Activated CD8-positive, alpha-beta memory T cell treated with anti-CD3 and anti-CD28 coated beads, Interleukin-2, amount 50 U/mL, for 48 hours (primary cell): ENCODE results near the gene BSND.
A peak's percentile ranks its signal among the peaks of the same experiment; 100 is the strongest.
"Not testable (repeated sequence)": the region's sequence is repeated elsewhere in the genome, so short reads cannot be mapped to it uniquely, and the experiment has no call there.

ENCODE experiments used
- DNase-seq: peaks from one replicate; pipeline ENCODE4 v3.0.0-alpha.2; 2020

BSND gene

DNA sequence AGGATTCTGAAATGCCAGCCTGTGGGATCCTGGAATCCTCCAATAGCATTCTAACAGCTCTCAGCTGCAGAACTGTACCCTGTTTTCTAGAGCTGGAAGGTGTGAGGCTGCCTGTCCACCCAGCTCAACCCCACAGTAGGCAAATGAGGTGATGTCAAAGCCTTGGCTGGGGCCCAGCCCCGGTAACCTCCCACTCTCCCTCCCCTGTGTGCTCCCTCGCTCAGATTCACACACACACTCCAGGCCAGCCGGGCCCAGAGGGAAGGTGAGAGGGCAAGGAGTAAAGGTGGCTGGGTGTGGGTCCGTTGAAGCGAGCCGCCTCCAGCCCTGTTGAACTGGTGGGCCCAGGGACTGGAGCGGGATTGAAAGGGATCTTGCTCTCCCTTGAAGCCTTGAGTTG lies at the start of gene BSND:
TSS of gene BSND (plus strand) at position 257 of the 400 bp plus-strand sequence. CDS start 254 bp downstream, outside the sequence.
- no peak for DNase-seq

DNA sequence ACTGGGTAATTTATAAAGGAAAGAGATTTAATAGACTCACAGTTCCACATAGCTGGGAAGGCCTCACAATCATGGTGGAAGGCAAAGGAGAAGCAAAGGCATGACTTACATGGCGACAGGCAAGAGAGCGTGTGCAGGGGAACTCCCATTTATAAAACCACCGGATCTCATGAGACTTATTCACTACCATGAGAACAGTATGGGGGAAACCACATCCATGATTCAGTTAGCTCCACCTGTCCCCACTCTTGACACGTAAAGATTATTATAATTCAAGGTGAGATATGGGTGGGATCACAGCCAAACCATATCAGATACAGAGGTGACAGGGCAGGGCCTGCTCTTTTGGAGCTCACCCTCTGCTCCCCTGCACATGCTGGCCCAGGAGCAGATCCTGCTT lies 49.7 kb upstream of the BSND start:
- DNase-seq, result no peak

DNA sequence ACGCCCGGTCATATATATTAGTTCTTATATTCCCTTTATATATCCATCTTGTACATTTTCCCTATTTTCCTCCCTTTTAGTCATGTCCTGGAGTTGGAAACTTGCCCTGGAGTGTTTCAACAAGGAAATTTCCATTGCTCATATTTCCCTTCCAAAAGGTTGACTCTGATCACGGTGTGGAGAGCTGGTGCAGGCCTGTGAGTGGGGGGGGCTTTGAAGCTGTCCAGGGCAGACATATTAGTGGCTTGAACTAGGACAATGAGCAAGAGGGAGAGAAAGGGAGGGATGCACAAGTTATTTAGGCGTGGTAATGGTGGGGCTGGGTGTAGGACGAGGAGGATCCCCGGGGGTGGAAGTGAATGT lies 48.7 kb upstream of the BSND start:
- no peak for DNase-seq

DNA sequence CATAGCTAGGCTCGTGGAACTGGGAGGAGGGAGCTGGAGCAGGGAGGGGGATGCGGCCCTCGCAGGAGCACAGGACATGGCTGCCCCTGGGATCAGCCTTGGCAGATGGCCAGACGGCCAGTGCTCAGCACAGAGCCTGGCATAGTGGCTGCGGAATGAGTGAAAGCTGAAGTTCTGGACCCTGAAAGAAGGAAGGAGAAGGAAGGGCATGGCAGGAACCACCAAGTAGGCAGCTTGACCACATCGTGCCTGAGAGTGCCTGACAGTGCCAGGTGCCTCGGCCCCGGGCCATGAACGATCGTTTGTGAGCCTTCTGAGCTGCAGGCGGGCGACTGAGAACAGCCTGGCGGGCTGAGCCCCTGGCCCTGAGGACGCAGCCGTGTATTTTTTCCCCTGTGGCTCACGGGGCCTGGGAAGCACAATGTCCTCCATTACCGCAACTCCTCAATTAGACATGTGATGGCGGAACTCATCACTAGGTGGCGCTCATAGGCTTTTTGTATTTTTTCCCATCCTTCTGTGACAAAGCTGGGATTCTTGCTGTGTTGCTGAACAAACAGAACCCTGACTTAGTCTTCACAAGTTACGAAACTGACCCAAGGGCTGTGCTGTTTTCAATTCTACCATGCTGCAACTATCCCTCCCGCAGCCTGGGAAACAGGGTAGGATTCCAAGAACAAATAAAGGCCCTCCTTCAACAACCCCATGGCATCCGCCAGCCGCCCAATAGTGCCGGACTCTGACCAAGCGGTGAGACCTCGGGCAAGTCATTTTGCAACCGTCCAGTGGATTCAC lies 48.2 kb upstream of the BSND start:
- DNase-seq, result peak; percentile 79

DNA sequence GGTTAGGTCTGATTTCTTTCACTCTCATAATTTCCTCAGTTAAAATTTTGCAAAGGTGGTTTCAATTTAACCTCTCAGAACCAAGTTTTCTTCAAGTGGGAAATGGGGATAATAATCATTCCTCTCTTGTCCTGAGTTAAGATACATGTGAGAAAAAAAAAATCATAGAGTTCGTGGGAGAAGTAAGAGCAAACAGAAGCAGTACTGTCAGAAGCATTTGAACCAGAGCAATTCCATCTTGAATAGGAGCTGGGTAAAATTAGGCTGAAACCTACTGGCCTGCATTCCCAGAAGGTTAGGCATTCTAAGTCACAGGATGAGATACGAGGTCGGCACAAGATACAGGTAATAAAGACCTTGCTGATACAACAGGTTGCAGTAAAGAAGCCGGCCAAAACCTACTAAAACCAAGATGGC lies 46.9 kb upstream of the BSND start:
- no peak for DNase-seq

DNA sequence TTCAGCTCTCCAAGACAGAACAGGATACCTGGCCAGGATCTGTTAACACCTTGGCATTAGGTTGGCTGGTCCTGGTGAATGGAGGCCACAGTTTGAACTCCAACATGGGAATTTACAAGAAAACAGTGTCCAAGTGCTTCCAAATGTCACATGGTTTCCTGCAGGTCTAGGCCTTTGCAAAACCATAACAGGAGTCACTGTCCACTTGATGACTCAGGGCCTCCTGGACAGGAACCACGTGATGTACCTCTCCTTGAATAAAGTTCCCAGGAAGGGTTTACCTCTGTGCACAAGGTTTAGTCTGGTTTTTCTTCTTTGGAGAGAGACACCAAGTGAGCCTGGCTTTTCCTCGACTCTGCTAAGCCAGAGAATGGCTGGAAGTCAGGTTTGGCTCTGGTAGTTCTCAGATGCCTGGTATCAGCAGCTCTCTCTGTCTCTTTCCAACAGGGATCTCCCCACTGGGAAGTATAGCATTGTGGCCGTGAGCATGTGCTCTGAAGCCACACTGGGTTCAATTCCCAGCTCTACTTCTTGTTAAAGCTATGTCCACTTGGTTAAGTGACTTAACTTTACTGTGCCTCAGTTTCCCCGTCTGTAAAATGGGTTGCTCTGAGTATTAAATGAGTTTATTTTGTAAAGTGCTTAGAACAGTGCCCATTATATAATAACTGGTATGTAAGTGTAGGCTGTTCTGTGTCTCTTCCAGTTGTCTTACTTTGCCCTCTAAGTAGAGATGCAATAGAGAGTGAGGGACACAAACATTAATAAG lies 45.6 kb upstream of the BSND start:
- DNase-seq, result no peak

DNA sequence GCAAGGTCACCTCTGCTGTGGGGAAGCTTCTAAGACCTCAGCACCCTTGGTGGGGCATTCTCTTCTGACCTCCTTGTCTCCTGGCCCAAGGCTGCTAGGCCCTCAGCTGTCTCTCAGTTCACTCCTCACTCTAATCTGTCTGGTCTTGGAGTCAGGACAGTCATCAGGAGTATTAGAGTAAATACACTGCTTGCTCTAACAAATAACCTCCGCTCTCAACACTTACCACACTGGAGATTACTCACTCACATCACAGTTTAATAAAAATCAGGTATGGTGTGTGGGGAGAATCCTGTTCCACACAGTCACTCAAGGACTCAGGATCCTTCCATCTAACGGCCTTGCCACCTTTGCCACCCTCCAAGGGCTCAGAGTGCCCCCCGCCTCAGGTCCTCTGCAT lies 44.9 kb upstream of the BSND start:
- no peak for DNase-seq

DNA sequence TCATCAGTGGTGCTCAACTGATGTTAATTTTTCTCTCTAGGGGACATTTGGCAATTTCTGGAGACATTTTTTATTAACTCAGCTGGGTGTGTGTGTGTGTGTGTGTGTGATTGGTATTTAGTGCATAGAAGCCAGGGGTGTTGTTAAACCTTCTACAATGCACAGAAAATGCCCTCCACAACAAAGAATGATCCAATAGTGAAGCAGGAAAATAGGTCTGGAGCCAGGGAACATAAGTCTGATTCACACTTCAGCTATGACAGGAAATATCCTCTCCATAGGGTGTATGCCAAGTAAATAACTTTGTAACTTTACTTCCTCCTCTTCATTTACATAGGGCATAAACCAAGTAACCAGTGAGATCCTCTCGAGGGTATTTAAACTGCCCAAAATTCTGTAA lies 43.4 kb upstream of the BSND start:
- DNase-seq, result no peak

DNA sequence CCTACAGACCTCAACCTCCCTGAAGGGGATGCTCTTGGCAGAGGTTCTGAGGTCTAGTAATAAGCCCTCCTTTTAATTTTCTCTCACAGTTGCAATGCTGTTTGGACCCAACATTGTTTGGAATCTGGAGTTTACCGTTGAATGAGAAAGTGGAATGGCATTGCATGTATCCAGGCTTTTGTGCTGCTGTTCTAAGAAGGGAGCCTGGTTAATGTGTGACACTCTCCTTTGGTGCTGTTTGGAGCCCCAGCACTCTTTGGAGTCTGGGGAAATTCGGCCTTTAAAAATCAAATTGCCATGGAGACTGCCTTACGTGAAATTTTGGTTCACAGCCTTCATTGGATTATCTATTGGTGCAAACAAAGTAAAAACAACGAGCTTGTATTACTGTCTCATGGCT lies 42.0 kb upstream of the BSND start:
- no peak for DNase-seq

DNA sequence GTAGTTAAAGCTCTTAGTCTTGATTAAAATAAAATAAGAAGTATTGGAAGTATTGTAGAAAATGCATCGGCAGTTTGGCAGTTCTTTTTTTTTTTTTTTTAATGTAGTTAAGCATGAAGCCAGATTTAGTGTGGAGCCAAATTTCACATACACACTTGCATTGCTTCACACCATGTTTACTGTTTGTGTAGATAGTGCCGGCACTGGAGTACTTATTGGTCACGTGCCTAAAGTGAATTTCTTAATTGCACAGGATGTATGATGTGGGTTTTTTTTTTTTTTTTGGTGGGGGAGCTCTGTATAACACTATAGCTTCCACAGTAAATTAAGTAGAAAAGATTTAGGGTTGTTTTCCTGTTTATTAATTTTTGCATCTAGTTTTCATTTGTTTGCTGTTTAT lies 39.5 kb upstream of the BSND start:
- no peak for DNase-seq

DNA sequence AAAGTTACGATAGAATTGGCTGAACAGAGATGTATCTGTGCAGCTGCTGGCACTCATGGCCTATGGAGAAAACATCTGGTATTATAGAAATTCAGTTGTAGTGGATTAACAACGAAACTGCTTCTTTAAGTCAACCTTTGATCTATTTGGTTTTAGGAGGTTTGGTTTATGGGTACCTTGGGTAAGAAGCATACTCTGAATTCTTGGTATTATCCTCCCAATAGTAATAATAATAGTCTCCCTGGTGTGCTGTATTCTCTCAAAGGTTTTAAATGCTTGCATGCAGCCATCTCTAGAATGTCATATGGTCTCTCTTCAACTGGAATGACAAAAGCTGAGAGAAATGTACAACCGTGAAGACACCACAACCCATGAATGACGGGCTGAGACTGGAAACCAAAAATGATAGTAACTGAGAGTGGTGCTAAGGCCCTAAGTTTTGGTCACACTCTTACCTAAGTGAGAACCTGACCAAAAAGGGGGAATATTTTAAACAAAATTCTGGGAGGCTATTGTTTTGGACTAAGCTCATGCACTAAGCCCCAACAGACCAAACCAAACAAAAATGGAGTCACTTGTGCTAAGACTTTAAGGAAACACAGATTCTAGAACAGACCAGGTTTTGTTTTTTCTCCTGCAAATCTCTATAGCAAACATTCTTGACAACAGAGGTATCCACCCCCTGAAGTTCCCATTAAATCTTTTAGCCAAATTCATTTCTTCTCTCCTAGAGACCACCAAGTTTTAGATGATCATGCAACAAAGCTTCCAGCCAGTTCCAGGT lies 35.9 kb upstream of the BSND start:
- no peak for DNase-seq

DNA sequence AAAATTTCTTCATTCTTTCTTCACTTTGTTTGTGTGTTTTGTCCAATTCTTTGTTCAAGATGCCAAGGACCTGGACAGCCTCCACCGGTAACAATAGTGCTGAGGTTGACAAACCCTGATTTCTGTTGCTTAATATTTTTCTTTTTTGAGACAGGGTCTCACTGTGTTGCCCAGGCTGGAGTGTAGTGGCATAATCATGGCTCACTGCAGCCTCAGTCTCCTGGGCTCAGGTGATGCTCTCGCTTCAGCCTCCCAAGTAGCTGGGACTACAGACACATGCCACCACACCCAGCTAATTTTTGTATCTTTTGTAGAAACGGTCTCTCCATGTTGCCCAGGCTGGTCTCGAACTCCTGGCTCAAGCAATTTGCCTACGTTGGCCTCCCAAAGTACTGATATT lies 34.9 kb upstream of the BSND start:
- not testable (repeated sequence) for DNase-seq

DNA sequence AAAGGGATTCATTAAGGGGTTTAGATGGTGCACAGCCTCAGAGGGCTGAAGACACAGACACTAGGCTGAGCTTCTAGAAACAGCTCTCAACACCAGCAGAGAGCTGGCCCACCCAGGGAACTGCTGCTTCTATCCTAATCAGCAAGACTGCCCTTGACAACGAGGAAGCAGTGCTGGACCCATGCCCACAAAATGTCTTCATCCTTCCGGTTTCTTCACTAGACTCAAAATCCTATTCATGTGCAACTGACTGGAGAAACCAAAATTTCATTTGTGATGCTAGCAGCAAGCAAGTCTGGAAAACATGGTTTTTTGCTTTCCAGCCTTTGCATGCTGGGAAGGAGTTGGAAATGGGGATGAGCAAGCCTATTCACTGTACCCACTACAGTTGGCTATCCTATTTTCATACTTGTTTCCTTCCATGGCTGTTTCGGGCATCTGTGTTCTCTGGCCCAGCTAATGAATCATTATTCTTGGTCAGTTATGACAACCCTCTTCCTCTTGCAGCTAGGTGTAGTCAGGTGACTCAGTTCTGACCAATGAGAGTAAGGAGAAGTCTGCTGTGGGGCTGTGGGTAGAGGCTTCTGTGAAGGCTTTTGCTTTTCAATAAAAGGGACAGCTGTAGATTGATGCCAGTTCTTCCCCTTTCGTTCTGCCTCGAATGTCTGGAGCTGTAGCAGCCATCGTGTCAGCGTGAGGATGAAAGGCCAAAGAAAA lies 33.0 kb upstream of the BSND start:
- peak; percentile 44 for DNase-seq

DNA sequence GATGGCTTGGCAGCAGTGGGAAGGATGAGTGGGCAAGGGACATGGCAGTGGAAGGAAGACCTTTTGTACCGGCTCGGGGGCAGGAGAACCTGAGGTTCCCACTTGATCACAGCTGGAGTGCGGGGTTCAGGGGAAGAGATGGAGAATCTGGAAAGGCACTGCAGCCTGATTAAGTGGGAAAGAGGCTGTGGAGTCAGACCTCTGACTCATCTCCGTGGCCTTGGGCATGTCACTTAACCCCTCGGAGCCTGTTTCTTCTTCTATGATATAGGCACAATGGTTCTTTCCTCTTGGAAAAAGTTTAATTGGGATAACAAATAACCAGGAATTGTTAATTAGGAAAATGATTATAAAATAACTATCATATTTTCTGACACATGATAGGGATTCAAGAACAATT lies 31.4 kb upstream of the BSND start:
- peak; percentile 12 for DNase-seq

DNA sequence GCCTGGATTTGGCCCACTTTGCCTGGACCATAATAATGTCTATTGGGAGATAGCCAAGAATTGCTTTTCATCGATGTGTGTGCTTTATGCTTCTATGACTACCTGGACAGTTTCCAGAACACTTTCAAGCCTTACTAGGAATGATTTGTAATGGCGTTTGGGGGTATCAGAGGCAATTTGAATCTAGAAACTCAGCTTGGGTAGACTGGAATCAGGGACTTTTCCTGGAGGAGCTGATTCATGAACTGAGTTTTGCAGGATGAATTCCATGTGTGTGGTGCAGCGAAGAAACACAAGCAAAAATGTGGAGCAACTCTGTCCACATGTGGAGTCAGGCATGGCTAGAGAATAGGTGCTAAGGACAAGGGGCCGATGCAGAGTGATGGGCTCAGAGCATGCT lies 30.2 kb upstream of the BSND start:
- DNase-seq, result peak; percentile 23

DNA sequence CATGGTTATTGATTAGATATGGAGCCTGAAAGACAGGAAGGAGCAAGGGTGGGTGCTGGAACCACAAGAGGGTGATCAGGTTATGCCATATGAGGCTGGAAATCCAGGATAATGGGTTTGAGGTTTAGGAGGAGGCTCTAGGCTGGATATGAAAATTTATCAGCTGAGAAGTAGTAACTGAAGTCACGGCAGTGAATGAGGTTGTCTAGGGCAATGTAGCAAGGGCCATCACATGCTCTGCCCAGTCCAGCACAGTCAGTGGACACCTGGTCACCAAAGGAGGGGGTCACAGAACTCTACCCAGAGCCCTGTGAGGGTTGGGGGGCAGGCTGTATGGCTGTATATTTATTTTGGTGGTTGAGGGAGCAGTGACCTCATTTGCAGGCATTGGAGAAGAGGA lies 28.9 kb upstream of the BSND start:
- DNase-seq, result no peak

DNA sequence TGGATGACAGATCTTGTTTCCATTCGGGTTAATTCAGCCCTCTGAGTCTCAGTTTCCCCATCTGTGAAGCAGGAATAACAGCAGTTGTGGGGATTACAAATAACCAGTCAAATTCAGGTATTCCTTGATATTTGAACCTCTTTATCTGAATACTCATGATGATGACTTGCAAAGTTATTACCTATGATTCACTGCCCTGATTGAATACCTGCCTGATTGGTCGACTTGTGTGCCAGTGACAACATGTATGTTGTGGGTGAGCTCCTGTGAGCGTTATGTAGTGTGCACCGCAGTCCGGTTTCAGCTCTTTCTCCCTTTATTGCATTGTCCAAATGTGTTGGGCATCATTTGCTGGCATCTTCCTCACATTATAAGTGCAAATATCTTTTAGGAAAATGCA lies 27.8 kb upstream of the BSND start:
- no peak for DNase-seq

DNA sequence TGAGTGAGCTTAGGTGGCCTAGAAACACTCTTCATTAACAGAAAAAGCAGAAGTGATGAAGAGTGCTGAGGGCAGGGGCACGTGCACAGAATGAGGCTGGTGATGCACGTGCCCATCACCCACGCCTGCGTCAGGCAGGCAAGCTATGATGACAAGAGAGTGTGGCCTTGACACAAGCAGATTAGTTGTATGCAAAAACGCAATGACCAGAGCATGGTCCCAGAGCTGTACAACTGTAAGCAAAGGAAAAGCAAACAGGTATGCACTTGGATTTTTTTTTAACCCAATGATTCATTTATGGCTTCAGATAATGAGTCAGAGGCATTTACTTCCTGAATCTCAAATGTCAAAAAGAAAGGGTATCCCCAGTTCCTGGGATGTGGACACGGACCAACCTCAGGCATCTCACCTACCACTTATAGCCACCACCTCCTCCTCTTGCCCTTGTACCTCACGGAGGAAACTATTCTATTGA lies 27.4 kb upstream of the BSND start:
- peak; percentile 22 for DNase-seq

DNA sequence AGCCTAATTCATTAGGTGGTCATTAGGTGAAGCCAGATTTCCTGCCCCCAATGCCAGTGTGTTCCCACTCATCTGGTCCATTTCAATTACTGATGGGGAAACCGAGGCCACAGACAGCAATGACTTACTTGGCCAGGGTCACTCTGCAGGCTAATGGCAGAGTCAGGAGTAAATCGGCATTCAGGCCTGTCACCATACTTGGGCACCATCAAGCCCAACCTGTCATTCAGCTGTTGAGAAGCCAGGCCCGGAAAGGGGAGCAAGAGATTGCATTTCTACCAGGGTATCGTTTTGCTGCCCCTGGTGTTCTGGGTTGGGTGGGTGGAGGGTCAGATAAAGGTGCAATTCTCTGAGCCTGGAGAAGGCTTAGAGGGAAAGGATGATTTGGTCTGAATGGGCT lies 26.3 kb upstream of the BSND start:
- peak; percentile 26 for DNase-seq

DNA sequence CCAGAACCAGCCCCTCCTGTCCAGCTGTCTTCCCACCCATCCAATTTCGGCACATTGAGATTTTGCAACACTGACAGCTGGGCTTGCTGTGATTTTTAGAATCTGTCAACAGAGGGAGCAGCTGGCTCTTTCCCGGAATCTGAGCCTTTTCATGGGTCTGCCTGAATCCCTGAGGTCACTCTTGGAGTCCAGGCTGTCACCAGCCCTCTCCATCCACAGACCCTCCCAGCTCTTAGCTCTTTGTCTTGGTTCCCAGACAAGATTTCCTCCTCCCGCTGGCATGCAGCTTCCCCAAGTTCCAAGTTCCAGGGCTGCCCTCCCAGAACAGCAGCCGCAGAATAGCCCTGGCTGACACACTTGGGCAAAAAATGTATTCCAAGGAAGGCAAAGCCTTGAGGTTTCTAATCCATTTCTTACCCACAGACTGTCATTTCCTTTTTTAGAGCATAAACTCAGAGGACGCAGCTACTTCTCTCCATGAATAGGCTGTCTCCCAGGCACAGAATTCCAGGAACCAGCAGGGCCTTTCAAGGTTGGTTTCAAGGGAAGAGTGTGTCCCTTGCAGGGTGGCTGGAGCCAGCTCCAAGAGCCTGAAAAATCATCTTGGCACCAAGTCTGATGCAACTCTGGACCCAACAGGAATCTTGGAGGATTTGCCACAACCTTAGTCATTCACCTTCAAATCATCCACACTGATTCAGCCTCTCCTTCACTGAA lies 25.4 kb upstream of the BSND start:
- DNase-seq, result peak; percentile 32

DNA sequence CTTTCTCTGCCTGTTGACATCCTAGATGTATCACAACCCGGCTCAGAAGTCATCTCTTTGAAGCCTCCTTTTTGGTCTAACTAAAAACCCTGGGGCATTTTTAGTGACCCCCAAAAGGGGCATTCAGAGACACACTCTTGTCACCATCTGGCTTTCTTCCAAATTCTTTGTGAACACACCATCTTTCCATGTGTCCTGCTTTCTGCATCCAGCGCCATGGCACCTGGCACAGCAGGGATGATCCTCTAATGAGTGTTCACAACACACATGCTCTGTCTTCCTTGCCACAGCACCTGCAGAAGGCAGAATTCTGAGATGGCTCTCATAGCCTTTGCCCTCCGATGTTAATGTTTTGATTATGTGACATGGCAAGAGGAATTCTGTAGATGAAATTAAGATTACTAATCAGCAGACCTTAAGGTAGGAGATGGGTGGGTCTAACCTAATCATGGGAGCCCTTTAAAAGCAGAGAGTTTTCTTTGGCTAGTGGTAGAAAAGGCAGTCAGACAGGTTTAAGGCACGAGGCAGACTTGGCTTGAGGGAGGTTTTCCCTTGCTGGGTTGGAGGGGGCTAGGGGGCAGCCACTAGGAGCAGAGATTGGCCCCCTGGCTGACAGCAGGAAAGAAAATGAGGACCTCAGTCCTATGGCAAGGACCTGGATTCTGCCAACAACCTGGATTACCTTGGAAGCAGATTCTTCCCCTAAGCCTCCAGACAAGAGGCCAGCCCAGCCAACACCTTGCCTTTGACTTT lies 23.2 kb upstream of the BSND start:
- DNase-seq, result no peak
